DMS 273 (cell line): Measurements from ENCODE around the gene KIRREL1.

Source experiments
- DNase-seq: peaks from one replicate; lab custom pipeline; 2025; ENCODE audit not compliant: unreplicated experiment; lab: John Stamatoyannopoulos, UW

Gene KIRREL1

DNA sequence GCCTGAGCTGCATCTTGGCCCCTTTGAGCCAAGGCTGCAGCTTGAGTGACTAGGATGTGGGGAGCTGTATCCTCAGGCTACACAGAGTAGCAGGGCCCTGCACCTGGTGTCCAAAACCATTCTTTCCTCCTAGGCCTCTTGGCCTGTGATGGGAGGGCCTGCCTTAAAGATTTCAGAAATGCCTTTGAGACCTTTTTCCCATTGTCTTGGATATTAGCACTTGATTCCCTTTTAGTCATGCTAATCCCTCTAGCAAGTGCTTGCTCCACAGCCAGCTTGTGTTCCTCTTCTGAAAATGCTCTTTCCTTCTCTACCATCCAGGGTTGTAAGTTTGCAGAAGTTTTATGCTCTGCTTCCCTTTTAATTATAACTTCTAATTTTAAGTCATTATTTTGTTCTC lies 21.7 kb upstream of the KIRREL1 start:
- no peak for DNase-seq

DNA sequence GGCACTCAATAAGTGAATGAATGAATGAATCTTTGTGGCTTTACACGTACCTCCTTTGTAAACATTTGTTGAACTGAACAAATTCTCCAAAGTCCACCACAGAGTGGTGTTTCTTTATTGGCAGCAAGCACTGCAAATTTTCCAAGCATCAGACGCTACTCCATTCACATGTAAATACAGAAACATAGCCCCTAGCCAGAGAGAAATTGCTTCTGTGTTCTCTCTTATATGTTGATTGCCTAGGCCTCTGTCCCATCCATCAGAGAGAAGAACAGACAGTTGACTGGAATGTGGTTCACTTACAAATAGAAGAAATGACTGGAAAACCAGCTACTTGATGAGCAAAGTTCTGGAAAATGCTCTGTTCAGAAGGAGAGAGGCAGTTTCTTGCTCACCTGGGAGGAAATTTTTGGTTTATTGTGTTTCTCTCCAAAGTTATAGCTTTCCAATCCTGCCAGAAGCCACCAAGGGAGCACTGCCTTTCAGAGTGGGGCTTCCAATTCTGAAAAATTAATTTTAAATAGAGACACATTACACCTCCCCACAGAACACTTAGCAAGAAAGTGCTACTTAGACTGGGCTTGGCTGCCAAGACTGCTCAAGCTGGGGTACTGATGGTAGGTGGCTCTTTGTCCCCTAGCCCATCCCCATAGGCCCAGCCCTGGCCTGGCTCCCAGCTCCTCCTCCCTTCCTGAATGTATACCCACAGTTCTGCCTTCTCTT lies 18.1 kb upstream of the KIRREL1 start:
- no peak for DNase-seq

DNA sequence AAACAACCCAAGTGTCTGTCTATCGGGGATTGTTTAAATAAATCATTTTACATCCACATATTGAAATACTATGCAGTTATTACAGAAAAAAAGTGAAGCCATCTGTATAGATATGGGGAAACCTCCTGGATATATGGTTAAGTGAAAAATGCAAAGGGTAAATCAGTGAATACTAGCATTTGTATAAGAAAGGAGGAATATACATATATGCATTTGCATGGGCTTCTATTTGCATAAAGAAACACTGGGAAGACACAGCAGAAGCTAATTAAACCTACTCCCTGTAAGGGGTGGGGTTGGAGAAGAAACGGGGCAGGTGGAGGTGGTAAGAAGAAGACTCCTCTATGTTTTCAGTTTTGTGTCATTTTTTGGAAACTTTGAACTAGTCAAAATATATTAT lies 16.6 kb upstream of the KIRREL1 start:
- no peak for DNase-seq

DNA sequence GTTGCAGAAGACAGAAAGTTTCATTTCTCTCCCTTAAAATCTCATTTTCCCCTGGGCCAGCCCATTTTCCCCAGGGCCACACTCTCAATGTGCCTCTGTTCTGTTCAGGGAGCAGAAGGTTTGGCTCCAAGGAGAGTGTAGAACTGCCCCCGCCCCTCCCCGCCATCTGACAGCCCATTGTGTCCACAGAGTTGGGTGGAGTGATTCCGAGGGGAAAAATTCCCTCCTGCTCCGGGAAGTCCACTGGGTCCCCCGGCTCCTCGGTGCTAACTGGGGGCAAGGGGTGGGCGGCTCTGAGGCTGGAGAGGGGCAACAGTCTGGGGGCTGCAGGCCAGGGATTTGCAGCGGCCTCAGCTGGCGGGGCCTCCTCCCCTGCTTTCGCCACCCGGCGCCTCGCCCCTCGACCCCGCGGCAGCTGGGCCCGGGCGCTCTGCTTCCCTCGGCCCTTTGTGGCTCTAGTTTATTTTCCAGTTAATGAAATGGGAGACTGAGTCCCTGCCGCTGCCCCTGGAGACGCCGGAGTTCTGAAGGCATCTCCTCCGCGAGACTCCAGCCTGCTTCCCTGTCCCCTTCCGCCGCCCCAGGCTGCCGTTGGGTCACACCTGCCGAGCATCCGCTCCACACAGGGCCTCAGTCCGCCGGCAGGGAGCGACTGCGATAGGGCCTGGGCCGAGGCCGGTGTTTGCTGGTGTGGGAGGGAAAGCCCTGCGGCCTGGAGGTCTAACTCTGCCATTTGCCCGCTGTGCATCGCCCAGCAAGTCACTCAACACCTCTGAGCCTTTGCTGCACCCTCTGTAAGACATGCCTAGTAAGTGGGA lies 14.7 kb upstream of the KIRREL1 start:
- DNase-seq = peak; percentile 32

DNA sequence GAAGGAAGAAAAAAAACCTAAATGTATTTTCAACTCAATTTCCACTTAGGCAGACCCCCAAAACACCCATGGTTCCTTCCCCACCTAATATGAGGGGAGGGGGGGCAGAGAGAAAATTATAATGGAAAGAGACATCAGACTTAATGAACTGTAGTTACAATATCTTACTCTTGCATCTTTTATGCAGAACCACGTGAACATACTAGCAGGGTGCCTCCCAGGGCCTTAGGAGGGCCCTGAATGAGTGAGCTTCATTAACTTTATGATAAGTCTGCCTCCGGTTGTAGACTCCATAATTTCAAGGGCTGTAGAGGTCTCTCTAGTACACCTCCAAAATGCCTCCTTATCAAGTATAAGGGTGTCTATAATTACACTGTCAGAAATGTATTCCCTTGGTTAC lies 11.3 kb upstream of the KIRREL1 start:
- no peak for DNase-seq

DNA sequence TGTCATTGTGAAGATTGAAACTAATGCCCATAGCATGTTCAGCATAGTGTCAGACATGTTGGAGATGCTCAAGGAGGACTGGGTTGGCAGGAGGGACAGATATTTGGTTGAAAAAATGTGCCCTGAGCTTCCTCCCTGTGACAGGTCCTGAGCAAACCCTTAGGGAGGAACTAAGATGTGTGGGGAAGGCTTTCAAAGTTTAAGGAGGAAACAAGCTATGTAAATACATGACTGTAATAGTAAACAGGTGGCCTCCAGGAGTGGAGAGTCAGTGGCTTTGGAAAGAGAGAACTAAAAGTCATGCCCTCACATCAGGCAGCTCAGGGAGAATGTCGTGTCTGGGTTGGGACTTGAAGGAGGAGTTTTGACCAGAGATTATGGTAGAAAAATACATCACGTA lies 9.7 kb upstream of the KIRREL1 start:
- no peak for DNase-seq

DNA sequence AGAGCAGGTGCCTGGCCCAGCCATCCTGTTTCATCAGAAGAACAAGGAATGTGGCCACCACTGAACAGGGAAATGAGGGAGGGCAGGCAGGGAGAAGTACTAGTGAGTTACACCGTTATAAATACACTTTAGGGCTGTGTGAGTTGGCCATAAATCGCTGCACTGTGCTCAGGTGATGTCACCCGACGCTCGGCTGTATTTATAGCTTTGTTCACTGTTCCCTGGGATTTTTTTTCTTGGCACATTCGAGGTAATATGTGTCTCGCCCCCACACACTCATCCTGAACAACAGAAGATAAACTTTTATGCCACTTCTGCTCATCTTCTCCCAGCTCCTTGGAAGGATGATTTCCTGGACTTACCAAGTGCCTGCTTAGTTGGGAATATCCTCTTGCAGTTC lies 9.0 kb upstream of the KIRREL1 start:
- DNase-seq = no peak

DNA sequence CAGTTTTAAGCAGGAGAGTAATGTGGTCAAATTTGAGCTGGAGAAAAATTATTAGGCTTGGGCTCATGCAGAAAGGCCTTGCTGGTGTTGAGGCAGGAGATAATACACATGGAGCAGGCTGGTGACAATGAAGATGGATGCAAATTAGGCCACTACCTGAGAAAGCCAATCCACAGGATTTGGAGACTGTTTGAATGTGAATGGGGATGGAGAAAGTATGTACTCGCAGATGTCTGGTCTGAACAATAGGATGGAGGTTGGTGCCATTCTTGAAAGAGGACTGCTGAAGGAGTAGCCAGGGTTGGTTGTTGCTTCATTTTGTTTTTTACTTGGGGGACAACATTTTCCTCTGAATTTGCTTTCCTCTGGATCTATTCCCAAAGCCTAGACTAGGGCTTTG lies 8.0 kb upstream of the KIRREL1 start:
- DNase-seq = no peak

DNA sequence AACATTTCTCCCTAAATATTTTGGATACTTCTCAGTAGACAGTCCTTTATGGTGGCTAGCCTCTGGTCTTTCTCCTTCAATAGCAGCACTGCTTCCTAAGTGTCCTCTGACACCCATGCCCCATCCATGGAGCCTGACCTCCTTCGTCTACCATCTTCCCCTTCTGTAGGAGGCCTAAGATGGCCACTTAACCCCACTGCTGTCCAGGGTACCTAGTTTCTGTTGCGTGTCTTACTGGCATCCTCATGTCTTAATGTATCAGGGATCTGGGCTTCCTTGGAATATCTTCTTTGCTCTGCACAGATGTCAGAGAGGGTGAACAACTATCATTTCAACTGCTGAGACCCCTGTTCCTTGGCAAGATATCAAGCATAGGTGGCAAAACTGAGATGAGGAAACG lies 5.4 kb upstream of the KIRREL1 start:
- DNase-seq = no peak

DNA sequence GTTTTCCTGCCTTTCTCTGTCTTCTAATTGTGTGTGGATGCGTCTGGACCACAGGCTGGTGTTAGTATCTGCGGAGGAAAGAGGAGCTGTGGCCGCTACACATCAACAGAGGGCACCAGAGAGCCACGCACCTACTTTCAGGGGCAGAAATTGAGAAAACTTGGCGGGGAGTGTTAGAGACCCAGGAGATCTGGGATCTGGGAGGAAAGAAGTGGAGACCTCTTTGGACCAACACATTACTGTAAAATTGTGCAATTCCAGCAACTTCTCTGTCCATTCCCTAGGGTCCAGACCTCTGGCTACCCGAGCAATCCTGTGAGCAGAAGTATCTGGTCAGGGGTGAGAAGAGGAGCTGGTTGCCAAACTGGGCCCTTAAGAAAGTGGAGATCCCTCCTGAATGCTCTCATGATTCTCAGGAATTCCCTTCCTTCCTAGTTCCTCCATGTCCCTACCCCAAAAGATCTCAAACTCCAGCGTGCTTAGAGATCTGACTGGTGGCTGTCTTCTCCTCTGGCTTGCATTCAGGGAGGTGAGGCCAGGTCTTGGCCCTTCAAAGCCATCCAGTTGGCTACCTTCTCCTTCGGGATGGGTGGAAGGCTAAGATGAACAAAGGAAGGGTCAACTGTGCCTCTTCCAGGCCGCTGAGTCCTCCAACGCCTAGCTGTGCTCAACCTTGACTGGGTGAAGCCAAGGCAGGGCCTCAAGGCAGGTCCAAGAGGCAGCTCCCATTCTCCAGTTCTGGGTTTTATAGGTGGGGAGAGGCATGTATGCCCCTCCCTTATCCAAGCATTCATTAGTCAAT lies 1.2 kb upstream of the KIRREL1 start:
- peak; percentile 87 for DNase-seq

DNA sequence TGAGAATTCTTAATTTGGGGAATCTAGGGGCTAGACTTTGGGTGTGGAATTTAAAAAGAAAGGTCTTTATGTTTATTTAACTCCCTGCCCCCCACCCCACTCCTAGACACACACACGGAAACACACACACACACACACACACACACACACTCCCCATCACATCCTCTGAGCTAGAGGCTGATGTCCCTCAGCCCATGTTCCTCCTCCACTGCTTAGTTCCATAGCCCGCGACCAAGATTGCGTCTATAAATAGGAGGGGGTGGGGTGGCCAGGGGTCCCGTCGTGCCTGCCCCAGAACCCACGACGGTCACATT lies 655 bp upstream of the KIRREL1 start:
- DNase-seq = no peak

DNA sequence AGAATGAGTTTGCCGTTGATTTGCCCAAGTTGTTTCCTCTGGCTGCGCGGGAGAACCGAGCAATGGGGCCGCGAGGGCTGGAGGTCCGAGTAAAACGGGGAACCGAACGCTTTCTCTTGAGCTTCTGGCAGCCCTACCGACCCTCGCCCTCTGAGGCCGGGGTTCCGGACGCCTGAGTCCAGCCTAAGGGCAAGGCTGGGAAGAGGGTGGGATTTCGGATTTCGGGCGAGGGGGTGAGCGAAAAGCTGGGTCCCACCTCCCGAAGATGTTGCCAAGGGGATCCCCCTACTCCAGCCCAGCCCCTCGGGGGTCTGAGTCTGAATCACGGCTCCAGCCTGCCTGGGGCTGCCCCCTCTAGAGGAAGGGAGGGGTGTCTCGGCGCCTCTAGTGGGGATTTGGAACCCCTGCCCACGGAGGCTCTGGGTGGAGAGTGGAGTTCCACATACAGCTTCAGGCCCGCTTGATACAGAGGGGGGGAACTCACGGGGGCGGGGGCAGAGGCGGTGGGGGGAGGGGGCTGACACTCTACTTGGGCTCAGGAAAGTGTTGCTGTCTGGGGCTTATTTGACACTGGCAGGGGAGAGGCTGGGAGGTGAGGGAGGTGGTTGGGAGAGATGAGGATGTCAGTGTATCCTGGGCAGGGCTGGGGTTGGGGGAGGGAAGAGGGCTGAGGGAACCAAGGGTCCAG lies 617 bp downstream of the KIRREL1 start:
- DNase-seq = peak; percentile 63

DNA sequence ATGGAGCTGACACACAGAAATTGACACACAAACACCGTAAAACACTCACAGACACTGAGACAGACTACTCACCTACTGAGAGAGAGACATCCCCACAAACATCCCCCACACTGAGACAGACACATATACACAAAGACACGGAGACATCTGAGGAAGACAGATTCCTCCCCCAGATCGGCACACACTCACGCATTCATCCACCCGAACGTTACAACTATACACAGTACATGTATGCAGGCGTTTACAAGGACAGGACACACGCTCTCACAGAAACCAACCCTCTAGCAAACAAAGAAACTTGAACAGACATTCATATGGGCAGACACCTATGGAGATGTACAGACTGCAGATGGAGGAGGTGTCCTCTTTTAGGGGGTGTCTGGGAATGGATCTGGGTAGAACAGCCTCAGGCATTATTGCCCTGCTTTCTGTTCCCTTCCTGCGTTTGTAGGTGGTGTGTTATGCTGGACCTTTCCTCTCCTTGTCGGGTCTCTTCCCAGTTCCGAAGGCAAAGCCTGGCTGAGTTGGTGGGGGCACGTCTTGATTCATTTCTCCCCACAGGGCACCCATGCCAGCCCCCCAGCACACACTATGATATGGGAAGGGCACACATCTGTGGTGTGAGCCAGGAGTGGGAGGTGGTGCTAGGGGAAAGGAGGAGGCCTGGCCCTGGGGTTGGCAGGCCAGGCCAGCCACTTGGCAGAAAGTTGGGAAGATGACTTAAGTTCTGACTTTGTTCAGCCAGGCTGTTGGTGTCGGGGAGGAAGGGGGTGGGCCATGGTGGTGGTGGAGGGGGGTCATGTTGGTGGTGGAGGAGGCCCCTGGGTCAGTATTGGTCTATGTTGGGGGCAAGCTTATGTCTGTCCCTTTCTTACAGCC lies 1.5 kb downstream of the KIRREL1 start:
- no peak for DNase-seq

DNA sequence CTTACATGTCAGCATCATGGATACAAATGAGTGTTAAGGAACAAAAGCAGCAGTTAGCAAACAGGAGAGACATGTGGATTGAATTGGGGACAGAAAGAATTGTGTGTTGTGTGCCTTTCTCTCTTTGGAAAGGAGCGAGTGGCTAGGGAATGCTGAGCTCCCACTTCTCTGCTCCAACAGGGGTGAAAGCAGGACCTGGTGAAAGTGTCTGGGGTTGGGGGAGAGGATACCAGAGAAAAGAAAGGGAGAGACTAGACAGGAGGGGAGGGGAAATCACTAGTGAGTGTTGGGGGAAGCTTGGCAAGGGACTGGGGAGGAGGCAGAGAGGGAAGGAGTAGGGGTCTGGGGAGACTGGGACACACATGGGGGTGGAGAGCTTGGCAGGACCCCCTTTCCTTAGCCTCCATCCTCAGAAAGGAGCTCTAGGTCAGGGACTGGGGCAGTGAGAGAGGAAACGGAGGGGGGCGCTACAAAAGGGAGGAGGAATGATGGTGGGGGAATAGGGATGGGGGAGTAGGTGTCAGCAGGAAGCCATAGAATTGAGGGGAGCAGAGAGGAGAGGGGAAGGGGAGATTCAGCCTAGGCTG lies 2.2 kb downstream of the KIRREL1 start:
- DNase-seq = no peak

DNA sequence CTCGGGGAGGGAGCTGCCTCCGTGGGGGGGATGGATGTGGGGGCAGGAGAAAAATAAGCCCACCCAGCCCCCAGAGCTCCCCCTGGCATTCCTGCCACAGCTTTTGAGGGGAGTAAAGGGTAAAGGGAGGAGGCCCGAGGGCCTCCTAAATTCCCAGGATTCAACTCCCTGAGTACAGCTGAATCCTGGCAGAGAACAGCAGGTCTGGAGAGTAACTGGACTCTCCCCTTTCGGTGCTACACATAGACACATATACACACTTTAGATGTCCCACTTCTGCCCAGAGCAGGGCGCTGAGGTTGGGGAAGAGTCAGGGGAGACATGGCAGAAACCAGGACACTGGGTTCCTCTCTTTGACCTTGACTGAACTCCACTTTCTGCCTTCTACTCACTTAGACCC lies 3.0 kb downstream of the KIRREL1 start:
- no peak for DNase-seq

DNA sequence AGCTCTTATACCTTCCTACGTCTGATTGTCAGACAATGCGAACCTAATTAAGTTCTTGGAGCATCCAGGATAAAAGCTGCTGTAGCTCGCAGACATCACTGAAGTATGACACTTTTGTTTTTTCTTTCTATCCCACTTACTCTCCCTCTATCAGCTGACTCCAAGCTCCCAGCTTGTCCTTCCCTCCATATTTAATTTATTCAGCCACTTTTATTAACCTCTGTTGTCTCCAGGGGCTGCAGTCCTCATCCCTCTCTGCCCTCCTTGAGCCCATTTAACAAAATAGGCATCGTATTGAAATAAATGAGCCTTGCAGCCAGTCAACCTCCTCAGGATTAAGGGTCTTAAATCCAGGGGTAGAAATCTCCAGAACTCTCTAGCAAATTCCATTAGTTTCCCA lies 7.1 kb downstream of the KIRREL1 start:
- no peak for DNase-seq

DNA sequence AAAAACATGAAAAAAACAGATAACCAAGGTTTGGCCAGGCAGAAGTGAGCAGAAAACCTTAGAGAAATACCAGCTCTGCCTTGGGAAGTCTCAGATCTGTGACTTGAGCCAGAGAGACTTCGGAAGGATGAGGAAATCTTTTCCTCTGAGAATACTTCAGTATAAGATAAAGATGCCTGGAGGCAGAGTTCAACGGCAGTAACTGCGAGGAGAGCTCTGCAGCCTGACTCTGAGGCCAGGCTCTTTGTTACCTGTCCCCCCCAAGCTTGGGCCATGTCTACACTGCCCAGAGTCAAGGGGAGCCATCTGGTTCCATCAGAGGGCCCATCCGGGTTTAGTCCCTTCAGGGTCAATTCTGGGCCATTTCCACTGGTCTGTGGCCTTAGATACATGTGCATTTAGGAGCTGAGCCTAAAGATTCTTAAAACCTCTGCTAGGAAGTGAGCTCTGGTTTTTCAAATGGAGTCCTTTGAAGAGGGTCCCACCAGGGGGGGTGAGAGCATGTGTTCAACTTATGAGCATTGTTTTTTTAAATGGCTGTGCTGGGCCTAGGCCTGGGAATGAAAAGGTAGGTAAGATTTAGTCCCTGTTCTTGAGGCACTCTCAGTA lies 8.7 kb downstream of the KIRREL1 start:
- DNase-seq = no peak

DNA sequence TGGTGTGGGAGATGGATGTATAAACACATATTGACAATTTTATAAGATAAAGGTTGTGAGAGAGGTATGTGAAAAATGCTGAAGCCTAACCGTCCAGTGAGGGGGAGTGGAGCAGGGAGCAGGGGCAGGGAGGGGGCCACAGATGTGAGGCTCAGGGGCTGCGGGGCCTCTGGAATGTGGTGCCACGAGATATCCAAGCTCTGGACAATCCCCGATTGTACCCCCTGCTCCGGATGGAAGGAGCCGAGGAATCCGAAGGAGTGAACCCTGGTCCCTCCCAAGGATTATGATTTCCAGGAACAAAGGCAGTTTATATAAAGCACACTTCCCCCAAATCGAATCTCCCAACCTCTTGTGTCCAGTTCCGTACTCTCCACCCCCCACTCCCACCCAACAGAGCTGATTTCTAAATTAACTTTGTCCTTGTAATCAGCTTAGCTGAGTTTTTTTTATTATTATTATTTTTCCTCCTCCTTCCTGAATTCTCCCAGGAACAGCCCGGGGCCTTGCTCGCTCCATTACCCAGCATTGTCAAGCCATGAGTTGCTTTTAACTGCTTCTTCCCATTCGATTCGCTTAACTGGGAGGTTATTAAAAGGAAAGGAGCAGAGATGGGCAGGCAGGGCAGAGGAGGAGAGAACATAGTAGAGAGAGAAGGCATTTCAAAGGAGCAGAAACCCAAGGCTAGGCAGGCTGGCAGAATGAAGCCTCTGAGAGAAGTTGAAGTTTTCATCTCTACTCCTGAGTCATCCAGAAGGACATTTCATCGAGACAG lies 9.4 kb downstream of the KIRREL1 start:
- no peak for DNase-seq

DNA sequence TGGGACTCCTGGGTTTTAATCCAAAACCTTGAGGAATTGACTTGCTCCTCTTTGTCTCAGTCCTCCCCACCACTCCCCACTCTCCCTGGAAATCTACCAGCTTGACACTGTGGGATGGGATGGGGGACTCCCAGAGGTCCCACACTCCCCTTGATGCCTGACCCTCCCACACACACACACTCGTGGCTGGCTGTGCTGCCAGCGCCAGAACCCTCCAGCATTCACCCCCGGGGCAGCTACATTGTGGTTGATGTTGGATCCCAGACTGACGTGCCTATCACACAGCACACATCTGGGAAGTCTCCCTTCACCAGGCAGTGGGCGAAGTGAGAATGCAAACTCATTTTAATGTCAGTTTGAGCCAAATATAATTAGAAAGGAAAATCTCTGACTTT lies 10.0 kb downstream of the KIRREL1 start:
- DNase-seq = no peak
